Measurements from ENCODE around the gene TBC1D8. TPM values are rescaled to one million over a fixed set of nuclear protein-coding genes. Genes with fewer than 3 reads are reported as not detected.

The TBC1D8 gene
- total RNA-seq, 1 donor from 2014 or later = 20.1 TPM

- ATAC-seq (no peak), DNase-seq (ENCODE audit: low spot score) (peak; percentile 31)
- intact Hi-C loops (cut with DNase I) = loop anchor here (10.0 kb wide), 1 partner anchor 552 kb away; no protein-coding TSS in a partner anchor
Observed at GRCh38 chr2:100976645-100977391, 174.4 kb downstream of the TBC1D8 start.

- intact Hi-C loops (cut with DNase I) = loop anchor here (10.0 kb wide), 1 partner anchor 551 kb away; no protein-coding TSS in a partner anchor
- ATAC-seq (no peak), DNase-seq (ENCODE audit: low spot score) (no peak)
Observed at GRCh38 chr2:100976061-100976460, 175.1 kb downstream of the TBC1D8 start.

GRCh38 chr2:100975521-100975785 lies 175.7 kb downstream of the TBC1D8 start:
- DNase-seq (ENCODE audit: low spot score) (peak; percentile 39), ATAC-seq (no peak)
- intact Hi-C loops (cut with DNase I) = loop anchor here (10.0 kb wide), 1 partner anchor 551 kb away; no protein-coding TSS in a partner anchor

GRCh38 chr2:100974712-100975520 lies 176.3 kb downstream of the TBC1D8 start:
- DNase-seq (ENCODE audit: low spot score) (peak; percentile 31), ATAC-seq (no peak)
- intact Hi-C loops (cut with DNase I) = loop anchor here (10.0 kb wide), 1 partner anchor 550 kb away; no protein-coding TSS in a partner anchor

- intact Hi-C loops (cut with DNase I) = loop anchor here (10.0 kb wide), 1 partner anchor 548 kb away; no protein-coding TSS in a partner anchor
- no peak for ATAC-seq
- peak; percentile 32 for DNase-seq (ENCODE audit: low spot score)
Observed at GRCh38 chr2:100972452-100972851, 178.7 kb downstream of the TBC1D8 start.

- ATAC-seq = no peak
- no peak for DNase-seq (ENCODE audit: low spot score)
- intact Hi-C loops (cut with DNase I) = loop anchor here (10.0 kb wide), 1 partner anchor 546 kb away; no protein-coding TSS in a partner anchor
Observed at GRCh38 chr2:100971221-100971620, 180.0 kb downstream of the TBC1D8 start.

GRCh38 chr2:100969998-100970397 lies 181.2 kb downstream of the TBC1D8 start:
- no peak for ATAC-seq
- no peak for DNase-seq (ENCODE audit: low spot score)
- intact Hi-C loops (cut with DNase I) = loop anchor here (10.0 kb wide), 1 partner anchor 545 kb away; no protein-coding TSS in a partner anchor

DNA sequence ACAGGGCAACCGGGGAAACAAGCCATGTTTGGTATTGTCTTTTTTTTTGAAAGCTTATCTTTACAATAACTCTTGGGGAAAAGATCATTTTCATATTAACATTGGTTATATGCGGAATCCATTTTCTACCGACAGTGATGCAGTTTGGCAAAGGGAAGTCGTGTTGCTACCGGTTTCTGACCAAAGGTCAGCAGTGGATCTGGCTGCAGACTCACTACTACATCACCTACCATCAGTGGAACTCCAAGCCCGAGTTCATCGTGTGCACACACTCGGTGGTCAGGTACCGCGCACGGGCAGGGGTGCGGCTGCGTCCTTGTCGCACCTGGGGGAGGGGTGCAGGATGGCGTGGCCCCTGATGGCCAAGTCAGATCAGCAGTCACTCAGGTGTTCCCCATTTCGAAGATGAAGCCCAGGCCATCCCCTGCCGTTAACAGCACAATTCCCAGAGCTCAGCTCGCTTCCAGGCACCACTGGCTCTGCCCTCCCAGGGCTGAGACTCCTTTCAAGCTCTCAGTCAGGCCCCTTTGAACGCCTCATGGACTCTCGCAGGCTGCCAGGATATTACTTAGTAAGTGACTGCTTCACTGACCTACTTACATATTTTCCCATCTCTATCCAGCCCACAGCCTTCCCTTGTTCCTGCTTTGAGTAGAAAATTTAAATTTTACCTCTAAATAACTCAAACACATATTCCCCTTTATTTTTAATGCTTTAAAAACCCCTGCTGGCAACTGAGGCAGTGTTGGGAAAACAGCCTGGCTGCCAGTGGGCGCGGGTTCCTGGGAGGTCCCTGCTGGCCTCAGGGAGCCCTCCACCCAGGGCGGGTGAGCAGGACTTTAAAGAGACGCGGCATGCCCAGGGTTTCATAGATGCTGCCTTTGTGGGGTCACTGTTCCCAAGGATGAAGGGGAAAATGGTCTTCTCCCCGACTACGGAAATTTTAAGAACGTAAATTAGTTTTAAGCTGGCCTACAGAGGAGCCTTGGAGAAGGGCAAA lies 182.7 kb downstream of the TBC1D8 start:
- no peak for ATAC-seq
- intact Hi-C loops (cut with DNase I) = no loop called here
- DNase-seq (ENCODE audit: low spot score) = no peak

GRCh38 chr2:100967716-100968115 lies 183.5 kb downstream of the TBC1D8 start:
- ATAC-seq = no peak
- intact Hi-C loops (cut with DNase I) = no loop called here

DNA sequence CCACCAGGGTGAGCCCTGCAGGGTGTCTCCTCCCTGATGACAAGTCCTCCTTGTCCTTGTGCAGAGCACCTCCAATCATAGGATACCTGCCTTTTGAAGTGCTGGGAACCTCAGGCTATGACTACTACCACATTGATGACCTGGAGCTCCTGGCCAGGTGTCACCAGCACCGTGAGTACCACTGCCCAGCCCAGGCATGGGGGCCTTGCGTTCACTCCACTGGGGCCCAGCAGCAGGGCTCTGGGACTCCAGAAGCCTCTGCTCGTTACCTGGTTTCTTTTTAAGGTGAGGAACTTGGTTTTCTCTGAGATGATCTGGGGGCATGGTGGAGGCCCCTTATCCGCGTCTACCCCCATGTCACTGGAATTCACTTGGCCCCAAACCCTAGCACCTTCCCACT lies 185.6 kb downstream of the TBC1D8 start:
- no peak for DNase-seq (ENCODE audit: low spot score)
- no peak for ATAC-seq
- intact Hi-C loops (cut with DNase I) = no loop called here

More at GRCh38 chr2:100967716-100968115, 183.5 kb downstream of the TBC1D8 start:
- no peak for DNase-seq (ENCODE audit: low spot score)

DNA sequence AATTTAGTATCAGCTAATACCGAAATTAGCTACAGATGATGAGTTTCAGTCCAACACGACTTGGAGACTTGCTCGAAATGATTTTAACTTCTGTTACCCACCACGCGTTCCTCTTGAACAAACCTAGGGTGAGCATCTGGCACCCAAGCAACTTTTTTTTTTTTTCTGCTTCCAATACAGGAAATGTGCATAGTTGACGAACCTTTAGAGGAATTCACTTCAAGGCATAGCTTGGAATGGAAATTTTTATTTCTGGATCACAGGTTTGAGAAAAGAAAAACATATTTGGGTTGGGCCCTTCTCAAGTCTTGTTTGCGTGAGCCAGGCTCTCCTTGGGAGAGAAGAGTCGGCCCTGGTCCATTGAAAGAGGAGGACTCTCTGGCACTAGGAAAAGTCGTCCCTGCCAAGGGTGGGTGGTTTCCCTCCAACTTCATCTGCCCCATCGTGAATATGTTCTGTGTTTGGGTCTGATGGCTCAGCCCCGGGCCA lies 186.5 kb downstream of the TBC1D8 start:
- intact Hi-C loops (cut with DNase I) = no loop called here
- ATAC-seq (peak; percentile 59), DNase-seq (ENCODE audit: low spot score) (no peak)

GRCh38 chr2:100964222-100964621 lies 187.0 kb downstream of the TBC1D8 start:
- ATAC-seq (no peak), DNase-seq (ENCODE audit: low spot score) (no peak)

DNA sequence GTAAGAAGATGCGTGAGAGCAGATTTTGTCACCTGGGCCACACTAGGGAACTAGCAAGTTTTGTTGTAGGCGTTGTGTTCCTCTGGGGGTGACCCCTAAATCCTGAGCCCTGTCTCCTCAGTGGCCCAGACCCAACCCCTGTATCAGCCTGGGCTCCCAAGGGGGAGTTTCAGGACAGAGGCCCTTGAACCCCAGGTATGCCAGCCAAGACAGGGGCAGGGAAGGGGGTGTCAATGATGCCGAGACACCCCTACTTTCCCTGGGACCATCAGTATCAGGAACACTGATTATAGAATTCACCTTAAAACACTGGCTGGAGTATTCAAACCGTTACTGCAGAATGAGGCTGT lies 188.2 kb downstream of the TBC1D8 start:
- intact Hi-C loops (cut with DNase I) = no loop called here
- DNase-seq (ENCODE audit: low spot score) (no peak), ATAC-seq (no peak)

More at GRCh38 chr2:100964222-100964621, 187.0 kb downstream of the TBC1D8 start:
- intact Hi-C loops (cut with DNase I) = no loop called here

DNA sequence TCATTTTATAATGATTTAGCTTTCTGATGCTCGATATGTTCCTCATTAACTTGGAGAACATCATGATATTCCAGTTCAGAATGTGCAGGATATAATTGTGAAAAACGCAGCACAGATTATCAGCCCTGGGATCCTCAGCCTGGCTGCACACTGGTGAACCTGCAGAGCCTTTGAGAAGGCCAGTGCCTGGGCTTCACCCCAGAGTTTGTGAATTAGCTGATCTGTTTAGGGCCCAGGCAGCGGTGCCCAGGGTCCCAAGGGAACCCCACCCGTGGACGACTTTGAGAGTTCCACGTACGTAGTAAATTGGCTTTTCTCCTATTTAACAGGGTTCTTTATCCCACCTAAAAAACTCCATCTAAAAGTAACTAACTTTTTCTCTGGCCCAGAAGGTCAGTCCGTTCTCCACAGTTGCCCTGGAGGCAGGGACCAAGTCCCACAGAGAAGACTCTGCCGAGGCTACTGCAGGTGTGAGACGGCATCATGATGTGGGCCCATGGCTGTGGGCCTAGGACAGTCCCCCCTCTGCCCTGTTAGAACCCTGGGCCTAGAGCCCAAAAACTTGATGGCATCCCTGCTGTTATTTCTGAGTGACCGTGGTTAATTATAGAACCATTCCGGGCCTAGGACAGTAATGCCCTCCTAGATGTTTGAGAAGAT lies 188.7 kb downstream of the TBC1D8 start:
- ATAC-seq = no peak
- DNase-seq (ENCODE audit: low spot score) = no peak
- intact Hi-C loops (cut with DNase I) = no loop called here

DNA sequence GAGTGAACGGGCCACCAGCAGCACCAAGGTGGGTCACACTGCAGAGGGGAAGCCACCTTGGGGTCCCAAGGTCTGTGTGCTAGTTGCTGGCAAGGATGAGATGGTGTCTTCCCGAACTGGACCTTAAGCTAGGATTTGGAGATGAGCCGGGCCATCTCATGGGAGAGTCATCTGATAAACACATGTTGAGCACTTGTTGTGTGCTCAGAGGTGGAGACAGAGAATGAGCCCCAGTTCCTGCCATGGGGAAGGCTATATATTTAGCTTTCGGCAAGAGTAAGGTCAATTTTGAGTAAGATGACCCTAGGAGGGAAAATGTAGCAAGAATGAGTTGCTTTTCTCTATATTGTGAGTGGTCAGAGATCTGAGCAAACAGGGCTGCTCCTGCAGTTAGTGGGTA lies 190.5 kb downstream of the TBC1D8 start:
- intact Hi-C loops (cut with DNase I) = no loop called here
- no peak for DNase-seq (ENCODE audit: low spot score)
- no peak for ATAC-seq

DNA sequence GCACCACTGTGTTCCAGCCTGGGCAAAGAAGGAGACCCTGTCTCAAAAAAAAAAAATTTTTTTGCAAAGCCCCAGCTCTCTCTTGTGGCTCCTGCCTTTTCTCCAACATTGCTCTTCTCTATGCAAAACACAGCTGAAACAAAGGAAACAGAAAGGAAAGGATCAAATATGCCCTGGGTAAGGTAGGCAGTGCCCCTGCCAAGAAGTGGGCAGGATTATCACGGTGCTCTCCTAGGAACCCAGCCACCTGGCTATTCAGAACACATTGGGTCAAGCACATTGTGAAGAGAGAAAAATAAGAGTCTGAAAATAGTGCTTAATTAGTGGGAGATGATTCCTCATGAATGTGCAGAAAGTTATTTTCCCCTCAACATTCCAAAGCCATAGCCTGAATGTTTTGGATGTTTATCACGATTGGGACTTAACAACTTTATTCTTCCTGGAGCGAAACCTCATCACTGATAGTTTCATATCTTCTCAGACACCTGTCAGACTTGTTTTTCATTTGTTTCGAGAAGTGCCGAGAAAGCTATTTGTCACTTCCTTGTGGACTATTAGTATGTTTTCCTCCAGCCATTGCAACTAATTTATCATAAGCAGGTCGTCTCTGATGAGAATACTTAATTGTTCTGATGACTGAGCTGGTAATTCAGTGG lies 191.8 kb downstream of the TBC1D8 start:
- intact Hi-C loops (cut with DNase I) = no loop called here
- DNase-seq (ENCODE audit: low spot score) (no peak), ATAC-seq (no peak)

GRCh38 chr2:100957996-100958653 lies 193.1 kb downstream of the TBC1D8 start:
- peak; percentile 90 for ATAC-seq
- intact Hi-C loops (cut with DNase I) = no loop called here
- DNase-seq (ENCODE audit: low spot score) = no peak
